Upper lobe of left lung (tissue), 4 donors: ENCODE measurements around the gene KIF13A.

Experiments
- EP300 ChIP-seq, 4 donors: sonication (generic); formaldehyde crosslinking; IDR thresholded peaks; one replicate each; pipeline ENCODE4 v1.5.1; 2017; ENCODE audit warnings: antibody characterized with exemption in 4 of 4, control low read depth in 2 of 4
- POLR2A ChIP-seq, 4 donors: fragments of 450-650 bp; IDR thresholded peaks; one replicate each; pipeline ENCODE4 v1.5.1; 2016 to 2017; ENCODE audit warnings: antibody characterized with exemption in 4 of 4, mild to moderate bottlenecking in 2 of 4
- POLR2AphosphoS5 ChIP-seq, 2 donors: sonication (generic); formaldehyde crosslinking; IDR thresholded peaks; one replicate each; pipeline ENCODE4 v1.5.1; 2017; ENCODE audit warnings: antibody characterized with exemption in 2 of 2
- TF ChIP-seq, protein P1 (sequence below), 6 experiments: fragments of 450-650 bp in 4 of 6; fragments of 200-600 bp in 2 of 6; sonication (generic) in 2 of 6; IDR thresholded peaks; one replicate each; pipeline ENCODE4 v1.5.1; 2016 to 2019; ENCODE audit warnings: antibody characterized with exemption in 6 of 6

DNA sequence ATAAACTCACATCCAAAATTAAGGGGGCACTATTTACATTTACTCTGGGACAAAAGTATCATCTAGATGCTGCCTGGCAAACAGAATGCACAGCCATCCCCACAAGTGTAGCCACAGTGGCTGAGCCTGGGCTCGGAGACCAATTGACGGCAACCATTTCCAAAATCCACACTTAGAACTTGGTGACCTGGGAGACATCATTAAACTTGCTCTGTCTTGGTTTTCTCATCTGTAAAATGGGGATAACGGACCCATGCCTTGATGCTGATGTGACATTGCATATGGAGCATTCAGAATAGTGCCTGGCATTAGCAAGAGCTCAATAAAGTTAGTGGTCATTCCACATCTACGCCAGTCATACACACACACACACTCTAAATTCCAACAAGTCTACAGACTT lies 140.7 kb downstream of the KIF13A start:
- TF ChIP-seq, protein P1, sequence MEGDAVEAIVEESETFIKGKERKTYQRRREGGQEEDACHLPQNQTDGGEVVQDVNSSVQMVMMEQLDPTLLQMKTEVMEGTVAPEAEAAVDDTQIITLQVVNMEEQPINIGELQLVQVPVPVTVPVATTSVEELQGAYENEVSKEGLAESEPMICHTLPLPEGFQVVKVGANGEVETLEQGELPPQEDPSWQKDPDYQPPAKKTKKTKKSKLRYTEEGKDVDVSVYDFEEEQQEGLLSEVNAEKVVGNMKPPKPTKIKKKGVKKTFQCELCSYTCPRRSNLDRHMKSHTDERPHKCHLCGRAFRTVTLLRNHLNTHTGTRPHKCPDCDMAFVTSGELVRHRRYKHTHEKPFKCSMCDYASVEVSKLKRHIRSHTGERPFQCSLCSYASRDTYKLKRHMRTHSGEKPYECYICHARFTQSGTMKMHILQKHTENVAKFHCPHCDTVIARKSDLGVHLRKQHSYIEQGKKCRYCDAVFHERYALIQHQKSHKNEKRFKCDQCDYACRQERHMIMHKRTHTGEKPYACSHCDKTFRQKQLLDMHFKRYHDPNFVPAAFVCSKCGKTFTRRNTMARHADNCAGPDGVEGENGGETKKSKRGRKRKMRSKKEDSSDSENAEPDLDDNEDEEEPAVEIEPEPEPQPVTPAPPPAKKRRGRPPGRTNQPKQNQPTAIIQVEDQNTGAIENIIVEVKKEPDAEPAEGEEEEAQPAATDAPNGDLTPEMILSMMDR (IDR thresholded peaks at IDR 0.05): no peak
- TF ChIP-seq POLR2A (IDR thresholded peaks at IDR 0.05) (no peak), EP300 (IDR thresholded peaks at IDR 0.05) (no peak), POLR2AphosphoS5 (IDR thresholded peaks at IDR 0.05) (no peak)
